SW480 (cell line): ENCODE data around the gene IFNA8.
"Not testable (repeated sequence)": the region's sequence is repeated elsewhere in the genome, so short reads cannot be mapped to it uniquely, and the experiment has no call there.

Experiments used
- DNase-seq: peaks from one replicate; pipeline ENCODE4 v3.0.0-alpha.2; 2016; ENCODE audit warnings: low spot score

The IFNA8 gene

GRCh38 chr9:21428235-21428634 is 19.3 kb downstream of the IFNA8 start:
- no peak for DNase-seq

GRCh38 chr9:21429191-21429590 is 20.3 kb downstream of the IFNA8 start:
- DNase-seq: no peak

- DNase-seq: no peak
Observed at GRCh38 chr9:21432672-21433425, 23.9 kb downstream of the IFNA8 start.

GRCh38 chr9:21434202-21435014 is 25.5 kb downstream of the IFNA8 start:
- DNase-seq: peak; percentile 40

GRCh38 chr9:21435015-21435383 is 26.1 kb downstream of the IFNA8 start:
- DNase-seq: not testable (repeated sequence)

- DNase-seq: no peak
Observed at GRCh38 chr9:21440139-21440538, 31.2 kb downstream of the IFNA8 start, which contains the start of gene IFNA1. IFNA1 (plus strand) TSS chr9:21440439; CDS start chr9:21440508, 69 bp downstream.

GRCh38 chr9:21443849-21444625 is 35.1 kb downstream of the IFNA8 start:
- no peak for DNase-seq

- not testable (repeated sequence) for DNase-seq
Observed at GRCh38 chr9:21449312-21449711, 40.4 kb downstream of the IFNA8 start.

- DNase-seq: no peak
Observed at GRCh38 chr9:21450733-21451394, 41.9 kb downstream of the IFNA8 start.

GRCh38 chr9:21452681-21453080 is 43.8 kb downstream of the IFNA8 start:
- DNase-seq: no peak

- DNase-seq: peak; percentile 48
Observed at GRCh38 chr9:21454149-21454548, 45.2 kb downstream of the IFNA8 start.

GRCh38 chr9:21455320-21455719 is 46.4 kb downstream of the IFNA8 start:
- peak; percentile 52 for DNase-seq
